Vagina (tissue), 2 donors: ENCODE results near the gene JAG1. TPM values are rescaled to one million over a fixed set of nuclear protein-coding genes. Genes with fewer than 3 reads are reported as not detected.

Experiments
- DNase-seq, 2 donors: peaks; one replicate each; pipeline ENCODE4 v3.0.0-alpha.2; 2017; ENCODE audit errors: extremely low spot score in 2 of 2
- H3K27ac ChIP-seq: fragments of 200-600 bp; sonication (generic); one replicate; pipeline ENCODE4 v1.5.1; 2019
- H3K27me3 ChIP-seq: fragments of 200-600 bp; sonication (generic); one replicate; pipeline ENCODE4 v1.5.1; 2019
- H3K36me3 ChIP-seq, 2 donors: fragments of 200-600 bp; sonication (generic); one replicate each; pipeline ENCODE4 v1.5.1; 2017 to 2019
- H3K4me1 ChIP-seq: fragments of 200-600 bp; sonication (generic); one replicate; pipeline ENCODE4 v1.5.1; 2019
- H3K4me3 ChIP-seq, 2 donors: fragments of 200-600 bp; sonication (generic); 1 replicate in 1 of 2; 2 replicates in 1 of 2; pipeline ENCODE4 v1.5.1; 2016 to 2019
- H3K9me3 ChIP-seq: fragments of 200-600 bp; sonication (generic); one replicate; pipeline ENCODE4 v1.5.1; 2019
- POLR2A ChIP-seq, 2 donors: fragments of 450-650 bp; IDR thresholded peaks; one replicate each; pipeline ENCODE4 v1.6.1; 2017; ENCODE audit warnings: antibody characterized with exemption in 2 of 2, mild to moderate bottlenecking in 2 of 2, moderate library complexity in 2 of 2
- POLR2AphosphoS5 ChIP-seq, 2 donors: sonication (generic); formaldehyde crosslinking; IDR thresholded peaks; one replicate each; pipeline ENCODE4 v1.9.0; 2017; ENCODE audit warnings: antibody characterized with exemption in 2 of 2, mild to moderate bottlenecking in 2 of 2, low read depth in 1 of 2; ENCODE audit not compliant: insufficient read depth in 1 of 2
- intact Hi-C: fragments of 100-400 bp; cut with DNase I; formaldehyde crosslinking; loops from one replicate; pipeline ENCODE4 v1.15.1; 2023
- total RNA-seq: library from RNA; depleted of rRNA; stranded (reverse); fragments of >200 nt; gene quantifications from one replicate; pipeline ENCODE4 v1.2.3, GENCODE V29; 2016
- TF ChIP-seq, protein P1 (sequence below), 3 experiments: fragments of 450-650 bp in 2 of 3; fragments of 200-600 bp in 1 of 3; sonication (generic) in 1 of 3; IDR thresholded peaks; one replicate each; pipeline ENCODE4 v1.5.1; 2017 to 2019; ENCODE audit warnings: antibody characterized with exemption in 3 of 3, mild to moderate bottlenecking in 2 of 3, moderate library complexity in 2 of 3

The JAG1 gene
- total RNA-seq, 1 donor from 2014 or later: 185 TPM

- TF ChIP-seq POLR2AphosphoS5 (IDR thresholded peaks at IDR 0.05; ENCODE audit: insufficient read depth in 1 of 2, low read depth in 1 of 2) (no peak), POLR2A (IDR thresholded peaks at IDR 0.05) (no peak)
- TF ChIP-seq, protein P1, sequence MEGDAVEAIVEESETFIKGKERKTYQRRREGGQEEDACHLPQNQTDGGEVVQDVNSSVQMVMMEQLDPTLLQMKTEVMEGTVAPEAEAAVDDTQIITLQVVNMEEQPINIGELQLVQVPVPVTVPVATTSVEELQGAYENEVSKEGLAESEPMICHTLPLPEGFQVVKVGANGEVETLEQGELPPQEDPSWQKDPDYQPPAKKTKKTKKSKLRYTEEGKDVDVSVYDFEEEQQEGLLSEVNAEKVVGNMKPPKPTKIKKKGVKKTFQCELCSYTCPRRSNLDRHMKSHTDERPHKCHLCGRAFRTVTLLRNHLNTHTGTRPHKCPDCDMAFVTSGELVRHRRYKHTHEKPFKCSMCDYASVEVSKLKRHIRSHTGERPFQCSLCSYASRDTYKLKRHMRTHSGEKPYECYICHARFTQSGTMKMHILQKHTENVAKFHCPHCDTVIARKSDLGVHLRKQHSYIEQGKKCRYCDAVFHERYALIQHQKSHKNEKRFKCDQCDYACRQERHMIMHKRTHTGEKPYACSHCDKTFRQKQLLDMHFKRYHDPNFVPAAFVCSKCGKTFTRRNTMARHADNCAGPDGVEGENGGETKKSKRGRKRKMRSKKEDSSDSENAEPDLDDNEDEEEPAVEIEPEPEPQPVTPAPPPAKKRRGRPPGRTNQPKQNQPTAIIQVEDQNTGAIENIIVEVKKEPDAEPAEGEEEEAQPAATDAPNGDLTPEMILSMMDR (IDR thresholded peaks at IDR 0.05): no peak
- H3K4me1 ChIP-seq: no peaks in the 10 kb centered on the region
These were observed 39.4 kb upstream of the JAG1 start for GRCh38 chr20:10713161-10713560.

DNA sequence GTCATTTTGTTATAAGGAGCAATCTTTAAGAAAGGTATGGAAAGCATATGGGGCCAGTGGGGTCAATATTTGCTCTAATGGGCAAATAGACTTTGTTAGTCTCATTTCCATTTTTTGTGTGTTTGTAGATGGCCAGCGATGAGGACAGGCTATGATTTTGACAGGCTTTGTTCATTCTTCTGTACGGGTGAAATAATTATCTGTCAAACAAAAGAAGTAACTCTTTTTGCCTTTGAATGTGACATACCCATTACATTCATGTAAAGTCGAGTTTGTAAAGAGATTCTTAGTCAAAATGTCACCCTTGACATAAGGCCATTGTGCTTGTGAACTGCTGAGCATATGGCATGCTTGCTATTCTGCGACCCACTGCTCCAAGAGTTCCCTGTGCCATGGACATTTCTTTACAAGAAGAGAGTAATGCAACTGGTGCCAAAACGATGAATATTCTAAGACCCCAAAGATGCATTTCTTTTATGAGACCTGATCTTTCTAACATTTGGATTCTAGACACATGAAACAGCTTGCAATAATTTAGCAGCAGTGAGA, 38.2 kb upstream of the JAG1 start:
- Histone ChIP-seq H3K4me3 (no peak overlapping the region), H3K36me3 (no peaks in the 10 kb centered on the region), H3K9me3 (no peaks in the 10 kb centered on the region), H3K27me3 (no peaks in the 10 kb centered on the region), H3K27ac (no peak overlapping the region), H3K4me1 (no peaks in the 10 kb centered on the region)
- TF ChIP-seq POLR2AphosphoS5 (IDR thresholded peaks at IDR 0.05; ENCODE audit: insufficient read depth in 1 of 2, low read depth in 1 of 2) (no peak), POLR2A (IDR thresholded peaks at IDR 0.05) (no peak)
- TF ChIP-seq, protein P1 (IDR thresholded peaks at IDR 0.05): no peak
- intact Hi-C loops: no loop called here
- no peak for DNase-seq

More at GRCh38 chr20:10713161-10713560, 39.4 kb upstream of the JAG1 start:
- no peaks in the 10 kb centered on the region for H3K9me3 ChIP-seq
- no peaks in the 10 kb centered on the region for H3K36me3 ChIP-seq
- no peak overlapping the region for H3K4me3 ChIP-seq
- intact Hi-C loops: no loop called here
- no peaks in the 10 kb centered on the region for H3K27me3 ChIP-seq
- DNase-seq: no peak
- no peak overlapping the region for H3K27ac ChIP-seq

DNA sequence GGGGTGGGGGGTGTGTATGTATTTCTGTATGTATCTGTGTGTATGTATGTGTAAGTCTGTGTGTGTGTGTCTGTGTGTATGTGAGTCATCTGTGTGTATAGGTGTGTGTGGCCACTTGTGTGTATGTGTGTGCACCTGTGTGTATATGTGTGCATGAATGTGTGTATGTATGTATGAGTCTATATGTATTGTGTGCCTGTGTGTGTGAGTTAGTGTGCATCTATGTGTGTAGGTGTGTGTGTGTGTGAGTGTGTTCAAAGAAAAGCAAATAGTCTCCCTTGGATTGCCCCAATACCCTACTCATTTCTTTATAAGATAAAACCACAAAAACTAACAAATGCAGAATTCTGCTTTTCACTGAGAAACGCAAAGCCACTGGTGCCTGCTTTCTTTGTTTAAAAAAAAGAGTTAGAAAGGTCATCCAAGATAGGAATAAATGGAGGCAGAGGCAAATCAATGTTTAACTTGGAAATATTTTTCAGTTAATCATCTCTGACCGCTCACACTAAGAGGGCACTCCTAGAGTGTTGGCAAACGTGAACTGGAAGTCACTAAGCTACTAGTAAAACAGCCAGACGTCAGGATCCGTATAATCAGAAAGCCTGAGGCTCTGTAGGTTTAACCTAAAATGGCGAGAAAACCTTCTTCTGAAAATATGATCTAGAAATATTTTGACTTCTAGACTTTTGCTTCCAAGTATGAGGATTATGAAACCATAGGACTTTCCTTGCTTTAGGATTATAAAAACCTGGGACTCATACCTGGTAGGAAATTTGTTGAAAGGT, 37.4 kb upstream of the JAG1 start:
- no peaks in the 10 kb centered on the region for H3K27me3 ChIP-seq
- no peak overlapping the region for H3K27ac ChIP-seq
- no peaks in the 10 kb centered on the region for H3K9me3 ChIP-seq
- DNase-seq: no peak
- no peak for TF ChIP-seq POLR2A (IDR thresholded peaks at IDR 0.05)
- no peak for TF ChIP-seq POLR2AphosphoS5 (IDR thresholded peaks at IDR 0.05; ENCODE audit: insufficient read depth in 1 of 2, low read depth in 1 of 2)
- TF ChIP-seq, protein P1 (IDR thresholded peaks at IDR 0.05): no peak
- H3K4me3 ChIP-seq: no peak overlapping the region
- H3K36me3 ChIP-seq: no peaks in the 10 kb centered on the region
- H3K4me1 ChIP-seq: no peaks in the 10 kb centered on the region
- intact Hi-C loops: no loop called here

- no peaks in the 10 kb centered on the region for H3K4me1 ChIP-seq
- no peak for DNase-seq
- no peaks in the 10 kb centered on the region for H3K27me3 ChIP-seq
- no peak overlapping the region for H3K27ac ChIP-seq
- intact Hi-C loops: no loop called here
- H3K4me3 ChIP-seq: no peak overlapping the region
- TF ChIP-seq POLR2A (IDR thresholded peaks at IDR 0.05): no peak
- TF ChIP-seq POLR2AphosphoS5 (IDR thresholded peaks at IDR 0.05; ENCODE audit: insufficient read depth in 1 of 2, low read depth in 1 of 2): no peak
- TF ChIP-seq, protein P1 (IDR thresholded peaks at IDR 0.05): no peak
- no peaks in the 10 kb centered on the region for H3K36me3 ChIP-seq
- H3K9me3 ChIP-seq: no peaks in the 10 kb centered on the region
These were observed 36.1 kb upstream of the JAG1 start for GRCh38 chr20:10709916-10710315.
